Large intestine (tissue), 12 donors: Measurements from ENCODE around the gene BRS3. TPM values are rescaled to one million over a fixed set of nuclear protein-coding genes. Genes with fewer than 3 reads are reported as not detected.
"Not testable (repeated sequence)": the region's sequence is repeated elsewhere in the genome, so short reads cannot be mapped to it uniquely, and the experiment has no call there.

Experiments
- DNase-seq, 2 donors: peaks; one replicate each; pipeline versions ENCODE4 v3.0.0 to v3.0.0-alpha.2; 2013
- H3K27ac ChIP-seq: one replicate; pipeline ENCODE4 v1.5.1; 2013; ENCODE audit warnings: low read length
- H3K27me3 ChIP-seq: 2 replicates; pipeline ENCODE4 v1.6.1; 2013; ENCODE audit warnings: low read length; ENCODE audit not compliant: control insufficient read depth, insufficient read depth
- H3K36me3 ChIP-seq: 2 replicates; pipeline ENCODE4 v1.6.1; 2013; ENCODE audit warnings: low read length; ENCODE audit not compliant: control insufficient read depth, insufficient read depth
- H3K4me1 ChIP-seq: one replicate; pipeline ENCODE4 v1.6.1; 2013; ENCODE audit warnings: low read length; ENCODE audit not compliant: control insufficient read depth, insufficient read depth
- H3K4me3 ChIP-seq: one replicate; pipeline ENCODE4 v1.5.1; 2013; ENCODE audit warnings: low read length
- H3K9me3 ChIP-seq: one replicate; pipeline ENCODE4 v1.6.1; 2013; ENCODE audit warnings: mild to moderate bottlenecking, low read depth, low read length, moderate library complexity; ENCODE audit not compliant: control insufficient read depth
- WGBS: methylation state at CpG from one replicate; pipeline ENCODE4 v1.1.5; 2013; ENCODE audit warnings: low lambda C conversion rate; ENCODE audit not compliant: insufficient coverage; 5-methylcytosine and 5-hydroxymethylcytosine counted together
- long read RNA-seq, 11 donors: transcript quantifications; one replicate each; lab custom pipeline, GENCODE V29; 2026
- polyA plus RNA-seq: library from polyadenylated mRNA; unstranded; fragments of 120-200 nt; gene quantifications from one replicate; pipeline ENCODE4 v1.2.1, GENCODE V29; 2013

The BRS3 gene
- 0.03 TPM for polyA plus RNA-seq
- long read RNA-seq, donor 1 = 0 reads
- long read RNA-seq, donor 2 = 0 reads
- long read RNA-seq, donor 3 = 0 reads
- long read RNA-seq, donor 4 = 0 reads
- long read RNA-seq, donor 5 = 0 reads
- long read RNA-seq, donor 6 = 0 reads
- long read RNA-seq, donor 7 = 0 reads
- long read RNA-seq, donor 8 = 0 reads
- long read RNA-seq, donor 9 = 0 reads
- long read RNA-seq, donor 10 = 0 reads
- long read RNA-seq, donor 11 = 0 reads

GRCh38 chrX:136487647-136488046 is at the start of gene BRS3:
Gene BRS3 (plus strand): TSS chrX:136487947. CDS start chrX:136488115, 168 bp downstream.
- Histone ChIP-seq H3K4me1 (no peaks in the 10 kb centered on the region), H3K27me3 (peaks cover 3% of the 10 kb centered on the region)

GRCh38 chrX:136438192-136438591 is 49.6 kb upstream of the BRS3 start:
- WGBS = no CpG with 5 or more reads among the region's 3 CpGs
- no peaks in the 10 kb centered on the region for H3K4me1 ChIP-seq
- no peak overlapping the region for H3K27ac ChIP-seq

More at GRCh38 chrX:136487647-136488046, at the start of gene BRS3:
- Histone ChIP-seq H3K4me3 (no peak within 1 kb of the TSS), H3K36me3 (no peaks in the 10 kb centered on the region), H3K27ac (no peak within 1 kb of the TSS), H3K9me3 (no peaks in the 10 kb centered on the region)
- no peak for DNase-seq
- no CpG with 5 or more reads among the region's 4 CpGs for WGBS

GRCh38 chrX:136445674-136446073 is 42.1 kb upstream of the BRS3 start:
- DNase-seq, H3K27ac ChIP-seq, H3K4me1 ChIP-seq, H3K4me3 ChIP-seq, H3K9me3 ChIP-seq, H3K36me3 ChIP-seq, H3K27me3 ChIP-seq: not testable (repeated sequence)
- WGBS = no CpG with 5 or more reads among the region's 18 CpGs

More at GRCh38 chrX:136438192-136438591, 49.6 kb upstream of the BRS3 start:
- Histone ChIP-seq H3K36me3 (no peaks in the 10 kb centered on the region), H3K4me3 (no peak overlapping the region), H3K27me3 (no peaks in the 10 kb centered on the region), H3K9me3 (no peaks in the 10 kb centered on the region)
- no peak for DNase-seq

GRCh38 chrX:136446208-136446607 is 41.5 kb upstream of the BRS3 start:
- WGBS = no CpG with 5 or more reads among the region's 6 CpGs
- no peak overlapping the region for H3K27ac ChIP-seq
- no peaks in the 10 kb centered on the region for H3K9me3 ChIP-seq
- no peaks in the 10 kb centered on the region for H3K27me3 ChIP-seq
- no peaks in the 10 kb centered on the region for H3K4me1 ChIP-seq
- no peak for DNase-seq
- H3K4me3 ChIP-seq = no peak overlapping the region
- no peaks in the 10 kb centered on the region for H3K36me3 ChIP-seq

GRCh38 chrX:136447308-136447707 is 40.4 kb upstream of the BRS3 start:
- Histone ChIP-seq H3K4me1 (no peaks in the 10 kb centered on the region), H3K27me3 (no peaks in the 10 kb centered on the region), H3K27ac (no peak overlapping the region), H3K9me3 (no peaks in the 10 kb centered on the region), H3K36me3 (no peaks in the 10 kb centered on the region), H3K4me3 (no peak overlapping the region)
- DNase-seq = no peak
- no CpG with 5 or more reads among the region's 2 CpGs for WGBS

- H3K36me3 ChIP-seq = no peaks in the 10 kb centered on the region
- no peaks in the 10 kb centered on the region for H3K9me3 ChIP-seq
- no peak for DNase-seq
- no peaks in the 10 kb centered on the region for H3K4me1 ChIP-seq
- no peak overlapping the region for H3K4me3 ChIP-seq
- H3K27me3 ChIP-seq = no peaks in the 10 kb centered on the region
- H3K27ac ChIP-seq = no peak overlapping the region
Observed at GRCh38 chrX:136447968-136448367, 39.8 kb upstream of the BRS3 start.

- WGBS = no CpG with 5 or more reads among the region's 8 CpGs
- no peaks in the 10 kb centered on the region for H3K36me3 ChIP-seq
- no peaks in the 10 kb centered on the region for H3K27me3 ChIP-seq
- no peaks in the 10 kb centered on the region for H3K9me3 ChIP-seq
- H3K27ac ChIP-seq = no peak overlapping the region
- DNase-seq = no peak
- no peak overlapping the region for H3K4me3 ChIP-seq
- H3K4me1 ChIP-seq = no peaks in the 10 kb centered on the region
Observed at GRCh38 chrX:136450050-136450830, 37.5 kb upstream of the BRS3 start.

- Histone ChIP-seq H3K9me3 (no peaks in the 10 kb centered on the region), H3K4me3 (no peak overlapping the region), H3K36me3 (no peaks in the 10 kb centered on the region), H3K27me3 (no peaks in the 10 kb centered on the region), H3K4me1 (no peaks in the 10 kb centered on the region), H3K27ac (no peak overlapping the region)
- no CpG with 5 or more reads among the region's 5 CpGs for WGBS
- no peak for DNase-seq
Observed at GRCh38 chrX:136452614-136453013, 35.1 kb upstream of the BRS3 start.

- H3K4me3 ChIP-seq = no peak overlapping the region
- no peak overlapping the region for H3K27ac ChIP-seq
- no CpG with 5 or more reads among the region's 1 CpG for WGBS
Observed at GRCh38 chrX:136453114-136453513, 34.6 kb upstream of the BRS3 start.

GRCh38 chrX:136453771-136454170 is 34.0 kb upstream of the BRS3 start:
- Histone ChIP-seq H3K27me3 (no peaks in the 10 kb centered on the region), H3K9me3 (no peaks in the 10 kb centered on the region), H3K36me3 (no peaks in the 10 kb centered on the region), H3K4me3 (no peak overlapping the region), H3K27ac (no peak overlapping the region), H3K4me1 (no peaks in the 10 kb centered on the region)
- no CpG with 5 or more reads among the region's 1 CpG for WGBS
- DNase-seq = no peak

More at GRCh38 chrX:136453114-136453513, 34.6 kb upstream of the BRS3 start:
- Histone ChIP-seq H3K9me3 (no peaks in the 10 kb centered on the region), H3K36me3 (no peaks in the 10 kb centered on the region), H3K27me3 (no peaks in the 10 kb centered on the region), H3K4me1 (no peaks in the 10 kb centered on the region)
- no peak for DNase-seq

- no peaks in the 10 kb centered on the region for H3K27me3 ChIP-seq
- no peak for DNase-seq
- H3K27ac ChIP-seq = no peak overlapping the region
- no peak overlapping the region for H3K4me3 ChIP-seq
- H3K9me3 ChIP-seq = no peaks in the 10 kb centered on the region
- no peaks in the 10 kb centered on the region for H3K36me3 ChIP-seq
- H3K4me1 ChIP-seq = no peaks in the 10 kb centered on the region
- WGBS = no CpG with 5 or more reads among the region's 6 CpGs
Observed at GRCh38 chrX:136456133-136456532, 31.6 kb upstream of the BRS3 start.
